ENCODE data around the gene CCBE1. TPM values are rescaled to one million over a fixed set of nuclear protein-coding genes. Genes with fewer than 3 reads are reported as not detected.
"Not testable (repeated sequence)": the region's sequence is repeated elsewhere in the genome, so short reads cannot be mapped to it uniquely, and the experiment has no call there.

Gene CCBE1
- total RNA-seq, result 5.8 TPM

DNA sequence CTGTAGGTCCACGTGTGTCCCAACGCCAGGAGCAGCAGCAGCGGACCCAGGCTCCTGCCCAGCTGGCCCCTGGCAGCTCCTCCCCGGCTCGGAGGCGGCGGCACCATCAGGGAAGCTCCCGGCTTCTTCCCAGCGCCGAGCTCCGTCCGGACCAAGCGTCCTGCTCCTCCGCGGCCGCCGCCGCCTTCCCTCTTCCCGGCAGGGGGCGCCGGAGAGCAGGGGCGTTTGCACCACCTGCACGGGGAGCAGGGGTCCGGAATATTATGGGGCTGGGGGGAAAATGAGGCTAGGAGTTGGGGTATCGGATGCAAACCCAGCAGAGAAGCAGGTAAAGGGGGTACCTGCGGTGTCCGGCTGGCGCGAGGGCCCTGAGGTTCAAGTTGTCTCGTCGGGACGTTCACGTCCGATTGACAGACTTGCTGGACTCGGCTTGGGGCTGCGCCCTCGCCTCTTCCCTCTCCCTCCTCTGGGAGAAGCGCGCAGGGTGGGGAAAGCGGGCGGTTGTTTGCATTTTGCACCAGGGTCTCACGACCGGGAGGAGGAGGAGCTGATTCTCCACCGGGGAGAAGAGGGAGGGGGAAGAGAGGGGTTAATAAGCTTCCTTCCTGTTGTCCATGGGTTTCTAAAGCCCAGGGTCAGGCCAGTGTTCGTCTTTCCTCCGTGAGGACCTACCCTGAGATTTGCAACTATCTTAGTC, at the start of gene CCBE1:
Gene CCBE1, minus strand, starts transcription at position 188 of the 697 bp plus-strand sequence.
- ATAC-seq (peak; percentile 91), DNase-seq (ENCODE audit: low spot score) (peak; percentile 56)

- ATAC-seq, result no peak
Measured at GRCh38 chr18:59744271-59744721, 47.1 kb upstream of the CCBE1 start.

DNA sequence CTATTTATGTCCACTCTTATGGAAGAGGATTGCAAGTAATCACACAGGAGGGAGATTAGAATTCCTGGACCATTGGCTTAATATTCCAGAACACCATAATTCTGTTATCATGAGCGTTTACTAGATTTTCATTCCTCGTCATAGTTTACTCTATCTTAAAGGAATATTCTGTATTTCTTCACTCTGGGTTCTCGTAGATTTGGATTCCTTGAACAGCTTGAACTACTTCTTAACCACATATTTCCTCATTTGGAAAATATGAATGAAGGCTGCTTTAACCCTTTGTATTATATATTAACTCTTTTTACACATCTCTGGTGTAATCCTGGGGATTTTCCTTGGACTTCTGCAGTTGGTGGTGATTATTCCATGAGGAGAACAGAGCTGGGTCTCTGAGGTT, 46.3 kb upstream of the CCBE1 start:
- no peak for ATAC-seq
- DNase-seq (ENCODE audit: low spot score), result no peak

More at GRCh38 chr18:59744271-59744721, 47.1 kb upstream of the CCBE1 start:
- no peak for DNase-seq (ENCODE audit: low spot score)

- DNase-seq (ENCODE audit: low spot score) (no peak), ATAC-seq (no peak)
Measured at GRCh38 chr18:59742325-59743111, 45.3 kb upstream of the CCBE1 start.

GRCh38 chr18:59740141-59740540, 42.9 kb upstream of the CCBE1 start:
- DNase-seq (ENCODE audit: low spot score) (no peak), ATAC-seq (no peak)

DNA sequence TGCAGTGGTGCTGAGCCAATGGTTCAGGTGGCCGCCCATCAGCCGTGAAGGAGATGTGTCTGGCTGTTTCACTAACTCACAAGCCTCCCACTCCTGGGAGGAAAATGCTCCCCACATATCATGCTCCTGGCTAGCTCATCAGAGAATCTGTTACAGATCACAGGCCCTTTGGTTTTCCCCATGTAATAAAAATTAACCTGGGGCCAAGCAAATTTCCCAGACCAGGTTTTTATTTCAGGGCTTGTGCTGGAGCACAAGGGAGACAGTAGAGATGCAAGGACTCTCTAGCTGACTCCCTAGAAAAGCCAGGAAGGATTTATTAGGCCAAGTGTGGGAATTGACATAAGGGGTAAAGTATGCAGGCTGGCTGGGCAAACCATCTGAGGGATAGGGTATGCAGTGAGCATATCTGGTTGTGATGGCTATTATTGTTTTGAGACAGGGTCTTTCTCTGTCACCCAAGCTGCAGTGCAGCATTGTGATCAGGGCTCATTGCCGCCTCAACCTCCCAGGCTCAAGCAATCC, 40.6 kb upstream of the CCBE1 start:
- DNase-seq (ENCODE audit: low spot score) (no peak), ATAC-seq (no peak)

- not testable (repeated sequence) for ATAC-seq; DNase-seq (ENCODE audit: low spot score)
Measured at GRCh38 chr18:59737335-59737734, 40.1 kb upstream of the CCBE1 start.

DNA sequence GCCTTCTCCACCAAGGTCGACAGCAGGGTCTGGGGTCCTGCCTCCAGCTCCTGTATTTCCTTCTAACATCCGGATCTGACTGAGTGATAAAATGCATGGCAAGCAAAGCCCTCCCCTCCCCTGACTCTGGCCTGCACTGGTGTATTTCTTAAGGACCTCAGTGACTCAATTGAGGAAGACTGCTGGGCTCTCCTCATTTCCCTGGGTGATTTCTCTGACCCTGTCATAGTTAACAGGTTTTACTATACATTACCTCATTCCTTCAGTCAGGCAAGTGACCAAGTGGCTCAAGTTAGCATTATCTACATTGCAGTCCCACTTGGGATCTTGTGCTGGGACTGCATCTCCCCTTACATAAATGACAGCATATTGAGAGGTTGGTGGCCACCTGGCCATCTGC, 38.8 kb upstream of the CCBE1 start:
- DNase-seq (ENCODE audit: low spot score) (no peak), ATAC-seq (no peak)

GRCh38 chr18:59735269-59735860, 38.1 kb upstream of the CCBE1 start:
- ATAC-seq (no peak), DNase-seq (ENCODE audit: low spot score) (no peak)

- no peak for ATAC-seq
- no peak for DNase-seq (ENCODE audit: low spot score)
Measured at GRCh38 chr18:59733421-59733820, 36.2 kb upstream of the CCBE1 start.

DNA sequence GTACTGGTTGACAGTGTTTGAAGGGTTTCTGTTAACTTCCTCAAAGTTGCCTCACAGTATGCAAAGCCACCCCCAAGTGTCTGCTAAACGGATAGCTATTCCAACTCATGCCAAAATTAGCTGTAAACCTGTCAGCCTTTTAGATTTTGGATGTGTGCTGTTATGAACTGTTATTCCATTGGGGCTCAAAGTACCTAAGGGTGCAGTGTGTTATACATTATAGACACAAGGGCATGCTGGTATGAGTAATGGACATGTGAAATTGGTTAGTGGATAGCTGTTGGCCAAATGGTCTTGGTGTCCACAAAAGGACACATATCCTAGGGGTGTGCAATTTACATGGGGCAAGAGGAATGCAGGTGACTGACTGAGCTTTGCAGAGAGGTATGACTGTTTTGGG, 33.7 kb upstream of the CCBE1 start:
- ATAC-seq, result no peak

DNA sequence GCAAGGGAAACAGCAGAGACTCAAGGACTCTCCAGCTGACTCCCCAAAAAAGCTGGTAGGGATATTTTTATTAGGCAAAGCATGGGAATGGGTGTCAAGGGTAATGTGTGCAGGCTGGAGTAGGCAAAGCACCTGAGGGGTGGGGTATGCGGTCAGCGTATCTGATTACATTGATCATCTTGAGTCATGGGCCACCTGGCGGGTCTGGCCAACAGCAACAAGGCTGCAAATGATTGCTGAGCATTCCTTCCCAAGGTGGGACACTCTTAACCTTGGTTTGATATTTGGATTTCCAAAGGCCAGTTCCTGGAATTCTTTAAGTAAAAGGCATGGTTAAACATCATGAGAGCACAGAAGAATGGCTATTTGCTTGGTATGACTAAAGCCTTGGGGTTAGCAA, 32.6 kb upstream of the CCBE1 start:
- ATAC-seq (no peak), DNase-seq (ENCODE audit: low spot score) (no peak)

More for the DNA sequence above, 33.7 kb upstream of the CCBE1 start:
- no peak for DNase-seq (ENCODE audit: low spot score)

GRCh38 chr18:59728816-59729215, 31.6 kb upstream of the CCBE1 start:
- DNase-seq (ENCODE audit: low spot score) (no peak), ATAC-seq (no peak)

GRCh38 chr18:59725142-59725541, 27.9 kb upstream of the CCBE1 start:
- DNase-seq (ENCODE audit: low spot score), result no peak
- ATAC-seq, result no peak

DNA sequence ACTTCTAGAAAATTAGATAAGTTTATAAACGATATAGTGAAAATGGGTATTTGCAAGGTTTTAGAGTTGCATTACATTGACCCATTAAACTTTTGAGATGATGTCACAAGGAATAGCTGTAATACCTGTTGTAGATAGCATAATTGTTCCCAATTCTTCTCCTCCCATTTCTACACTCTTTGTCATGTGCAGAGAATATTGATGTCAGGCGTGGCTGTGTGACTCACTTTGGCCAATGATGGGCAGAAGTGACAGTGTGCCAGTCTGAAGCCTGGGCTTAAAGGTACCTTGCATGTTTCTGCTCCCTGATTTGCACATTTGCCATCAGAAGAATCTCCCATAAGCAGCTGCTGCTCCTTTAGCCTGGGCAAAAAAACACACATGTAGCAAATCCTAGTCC, 26.9 kb upstream of the CCBE1 start:
- DNase-seq (ENCODE audit: low spot score) (no peak), ATAC-seq (no peak)

- no peak for DNase-seq (ENCODE audit: low spot score)
- ATAC-seq, result no peak
Measured at GRCh38 chr18:59721931-59722330, 24.7 kb upstream of the CCBE1 start.

- DNase-seq (ENCODE audit: low spot score), result no peak
- no peak for ATAC-seq
Measured at GRCh38 chr18:59721211-59721610, 24.0 kb upstream of the CCBE1 start.

- ATAC-seq (no peak), DNase-seq (ENCODE audit: low spot score) (no peak)
Measured at GRCh38 chr18:59719544-59720181, 22.4 kb upstream of the CCBE1 start.

- DNase-seq (ENCODE audit: low spot score) (no peak), ATAC-seq (no peak)
Measured at GRCh38 chr18:59718464-59719157, 21.4 kb upstream of the CCBE1 start.

- DNase-seq (ENCODE audit: low spot score), result no peak
- no peak for ATAC-seq
Measured at GRCh38 chr18:59718108-59718463, 20.9 kb upstream of the CCBE1 start.

DNA sequence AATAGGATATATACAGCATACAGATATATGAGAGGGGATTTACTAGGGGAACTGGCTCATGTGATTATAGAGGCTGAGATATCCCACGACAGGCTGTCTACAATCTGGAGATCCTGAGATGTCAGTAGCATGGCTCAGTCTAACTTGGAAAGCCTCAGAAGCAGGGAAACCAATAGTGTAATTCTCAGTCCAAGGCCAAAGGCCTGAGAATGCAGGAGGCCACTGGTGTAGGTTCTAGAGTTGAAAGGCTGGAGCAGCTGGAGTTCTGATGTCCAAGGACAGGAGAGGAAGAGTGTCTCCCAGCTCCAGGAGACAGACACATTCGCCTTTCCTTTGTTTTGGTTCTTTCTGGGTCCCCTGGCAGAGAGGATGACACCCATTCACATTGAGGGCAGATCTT, 20.1 kb upstream of the CCBE1 start:
- no peak for DNase-seq (ENCODE audit: low spot score)
- ATAC-seq, result no peak

Measured in left lobe of liver (tissue), 2 donors.